ENCODE measurements around the gene SETBP1. TPM values are rescaled to one million over a fixed set of nuclear protein-coding genes. Genes with fewer than 3 reads are reported as not detected.

Gene SETBP1
- total and polyA plus RNA-seq, 2 of the 8 experiments (the other 6 are each of a cell fraction or from before 2014, with no cell fraction given) = 2.0 to 6.5 TPM

DNA sequence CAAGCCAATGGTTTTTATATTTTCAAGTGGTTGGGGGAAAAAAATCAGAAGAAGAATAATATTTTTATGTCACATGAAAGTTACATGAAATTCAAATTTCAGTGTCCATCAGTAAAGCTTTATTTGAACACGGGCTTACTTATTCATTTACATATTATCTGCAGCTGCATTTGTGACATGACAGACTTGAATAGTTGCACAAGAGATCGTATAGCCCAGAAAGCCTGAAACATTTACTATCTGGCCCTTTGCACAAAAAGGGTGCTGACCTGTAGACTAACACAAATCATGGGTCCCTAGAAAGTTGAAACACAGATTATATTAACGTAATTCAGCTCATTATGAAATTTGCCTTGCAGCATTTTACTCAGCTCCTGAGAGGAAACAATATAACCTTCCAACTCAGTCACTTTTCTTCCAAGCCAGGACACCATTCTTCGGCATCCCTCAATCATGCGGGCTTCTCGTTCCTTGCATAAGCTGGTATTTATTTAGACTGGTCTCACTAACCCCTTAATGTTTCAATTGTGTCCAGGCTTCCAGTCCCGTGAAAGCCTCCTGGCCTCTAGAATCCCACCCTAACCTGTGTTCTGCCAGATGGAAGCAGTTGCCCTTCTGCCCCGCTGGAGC lies 402.7 kb downstream of the SETBP1 start:
- Histone ChIP-seq H2BK12ac (ENCODE audit: low read depth, low read length) (no peak overlapping the region), H3K27me3 (replicated peaks in 1 of 4; ENCODE audit: control insufficient read depth in 3 of 4, extremely low read depth in 1 of 4, insufficient read depth in 3 of 4, low read length in 3 of 4) (no peaks in the 10 kb centered on the region), H3K9me3 (ENCODE audit: insufficient read depth in 2 of 2, low read depth in 1 of 2, low read length in 1 of 2) (no peaks in the 10 kb centered on the region), H3K18ac (ENCODE audit: extremely low read depth, low read length) (no peak overlapping the region), H2BK20ac (ENCODE audit: low read length) (no peak overlapping the region), H3K4me2 (ENCODE audit: insufficient read depth in 1 of 2, low read depth in 2 of 2, low read length in 2 of 2) (no peak overlapping the region), H4K91ac (replicated peaks; ENCODE audit: insufficient read length, low read length) (no peak overlapping the region), H4K5ac (ENCODE audit: insufficient read length, low read depth, low read length) (no peak overlapping the region), H3K9ac (replicated peaks in 1 of 4; ENCODE audit: extremely low read depth in 1 of 4, low read depth in 3 of 4, low read length in 3 of 4) (no peak overlapping the region), H3K79me1 (ENCODE audit: low read depth, low read length) (no peaks in the 10 kb centered on the region), H4K20me1 (replicated peaks in 1 of 2; ENCODE audit: control insufficient read depth in 1 of 2, insufficient read depth in 2 of 2, low read length in 2 of 2) (no peaks in the 10 kb centered on the region), H3K4me3 (ENCODE audit: extremely low read depth in 1 of 4, insufficient read depth in 2 of 4, low read depth in 3 of 4, low read length in 4 of 4) (no peak overlapping the region), H2AFZ (ENCODE audit: low read length) (no peak overlapping the region), H3K4ac (replicated peaks; ENCODE audit: insufficient read length, low read depth, low read length) (no peak overlapping the region), H2AK5ac (ENCODE audit: low read depth, low read length) (no peak overlapping the region), H3K23ac (ENCODE audit: insufficient read length) (no peak overlapping the region), H2BK15ac (ENCODE audit: low read length) (no peak overlapping the region), H2BK120ac (replicated peaks; ENCODE audit: low read depth, low read length) (no peak overlapping the region), H2BK5ac (ENCODE audit: low read depth, low read length) (no peak overlapping the region), H3K79me2 (ENCODE audit: control insufficient read depth in 1 of 2, insufficient read depth in 2 of 2, low read length in 2 of 2) (no peaks in the 10 kb centered on the region), H4K8ac (ENCODE audit: extremely low read depth, insufficient read depth, low read length) (no peak overlapping the region), H3K27ac (ENCODE audit: low read depth, low read length) (no peak overlapping the region), H3K23me2 (ENCODE audit: low read depth, low read length) (no peaks in the 10 kb centered on the region), H3K4me1 (replicated peaks in 1 of 4; ENCODE audit: control insufficient read depth in 3 of 4, insufficient read depth in 4 of 4, low read length in 3 of 4) (peaks cover 0 to 3% (median 2%) of the 10 kb centered on the region in 4 experiments; a peak in 3 of 7 replicates), H3K56ac (replicated peaks; ENCODE audit: insufficient read length, low read depth, low read length) (no peak overlapping the region), H3K36me3 (ENCODE audit: control insufficient read depth in 2 of 4, insufficient read depth in 4 of 4, low read length in 3 of 4) (no peaks in the 10 kb centered on the region), H3K14ac (ENCODE audit: insufficient read length) (no peak overlapping the region)
- FAIRE-seq (no peak), DNase-seq (ENCODE audit: low read depth in 1 of 2, low spot score in 2 of 2) (no peak)
- TF ChIP-seq SP4 (IDR thresholded peaks at IDR 0.05; ENCODE audit: low read length) (no peak), HDAC2 (IDR thresholded peaks at IDR 0.05; ENCODE audit: borderline replicate concordance in 1 of 2, low read depth in 2 of 2, low read length in 2 of 2) (no peak), SAP30 (IDR thresholded peaks at IDR 0.05; ENCODE audit: insufficient read depth, insufficient replicate concordance, low read length) (no peak), CEBPB (IDR thresholded peaks at IDR 0.05; ENCODE audit: low read depth, low read length) (no peak), NANOG (IDR thresholded peaks at IDR 0.05; ENCODE audit: insufficient read depth, low read depth, low read length, poor library complexity, severe bottlenecking) (no peak), TAF1 (IDR thresholded peaks at IDR 0.05; ENCODE audit: low read depth, low read length) (no peak), MAFK (IDR thresholded peaks at IDR 0.05; ENCODE audit: low read depth, low read length) (no peak)
- ChIA-PET CTCF (ENCODE audit: partially characterized antibody) (no interaction called here), POLR2A (ENCODE audit: partially characterized antibody) (no interaction called here)
- 95% methylated on average over 8 of the region's 8 CpGs; no CpG with 5 or more reads in 1 of the 2 experiments for WGBS, 2 experiments (ENCODE audit: extremely low coverage in 1 of 2, insufficient coverage in 1 of 2, insufficient read length in 1 of 2, insufficient replicate concordance in 2 of 2, low coverage in 1 of 2, low lambda C conversion rate in 2 of 2, missing lambda C conversion rate in 1 of 2)

All from H1 (cell line).